DMS 273 (cell line): Measurements from ENCODE around the gene ITPR3.
A peak's percentile ranks its signal among the peaks of the same experiment; 100 is the strongest.
"Not testable (repeated sequence)": the region's sequence is repeated elsewhere in the genome, so short reads cannot be mapped to it uniquely, and the experiment has no call there.

Experiments used
- DNase-seq: peaks from one replicate; lab custom pipeline; 2025; ENCODE audit not compliant: unreplicated experiment; lab: John Stamatoyannopoulos, UW

The ITPR3 gene

GRCh38 chr6:33590531-33591198, 30.5 kb upstream of the ITPR3 start:
- DNase-seq = no peak

GRCh38 chr6:33591424-33592032, 29.6 kb upstream of the ITPR3 start:
- DNase-seq = no peak

- no peak for DNase-seq
Observed at GRCh38 chr6:33592280-33592594, 28.9 kb upstream of the ITPR3 start.

- DNase-seq = no peak
Observed at GRCh38 chr6:33592595-33593413, 28.3 kb upstream of the ITPR3 start.

GRCh38 chr6:33593414-33593727, 27.8 kb upstream of the ITPR3 start:
- no peak for DNase-seq

- no peak for DNase-seq
Observed at GRCh38 chr6:33595001-33595846, 25.9 kb upstream of the ITPR3 start.

- DNase-seq = not testable (repeated sequence)
Observed at GRCh38 chr6:33596894-33597293, 24.2 kb upstream of the ITPR3 start.

GRCh38 chr6:33597551-33598322, 23.4 kb upstream of the ITPR3 start:
- DNase-seq = no peak

GRCh38 chr6:33599413-33599938, 21.6 kb upstream of the ITPR3 start:
- peak; percentile 35 for DNase-seq

- no peak for DNase-seq
Observed at GRCh38 chr6:33600761-33601160, 20.4 kb upstream of the ITPR3 start.

GRCh38 chr6:33602180-33602579, 18.9 kb upstream of the ITPR3 start:
- DNase-seq = peak; percentile 28

GRCh38 chr6:33604941-33605854, 15.9 kb upstream of the ITPR3 start:
- no peak for DNase-seq

GRCh38 chr6:33606642-33607041, 14.5 kb upstream of the ITPR3 start:
- DNase-seq = no peak

- DNase-seq = no peak
Observed at GRCh38 chr6:33607126-33607783, 13.9 kb upstream of the ITPR3 start.

- DNase-seq = peak; percentile 49
Observed at GRCh38 chr6:33607784-33608161, 13.3 kb upstream of the ITPR3 start.

- DNase-seq = no peak
Observed at GRCh38 chr6:33609019-33609418, 12.1 kb upstream of the ITPR3 start.

- no peak for DNase-seq
Observed at GRCh38 chr6:33609528-33609927, 11.6 kb upstream of the ITPR3 start.

GRCh38 chr6:33610067-33610466, 11.1 kb upstream of the ITPR3 start:
- DNase-seq = no peak
